ENCODE data around the gene RAB24.
A peak's percentile ranks its signal among the peaks of the same experiment; 100 is the strongest.
"Not testable (repeated sequence)": the region's sequence is repeated elsewhere in the genome, so short reads cannot be mapped to it uniquely, and the experiment has no call there.

Gene RAB24

GRCh38 chr5:177303121-177303924 is at the start of gene RAB24, which contains the start of gene PRELID1:
Gene RAB24, minus strand, starts transcription at chr5:177303719. Its CDS starts 431 bp downstream, at chr5:177303288.
Gene PRELID1, plus strand, starts transcription at chr5:177303799. Its CDS starts 187 bp downstream, at chr5:177303986.
- DNase-seq (ENCODE audit: low spot score): peak; percentile 89

GRCh38 chr5:177353093-177353492 is 49.6 kb upstream of the RAB24 start:
- DNase-seq (ENCODE audit: low spot score): no peak

- peak; percentile 99 for DNase-seq (ENCODE audit: low spot score)
These were observed 48.1 kb upstream of the RAB24 start, which contains the start of gene LMAN2 for GRCh38 chr5:177351392-177352329. Gene LMAN2, minus strand, starts transcription at chr5:177351668. Its CDS starts 21 bp downstream, at chr5:177351647.

- DNase-seq (ENCODE audit: low spot score): no peak
These were observed 47.4 kb upstream of the RAB24 start for GRCh38 chr5:177350776-177351391.

GRCh38 chr5:177349762-177350161 is 46.2 kb upstream of the RAB24 start:
- no peak for DNase-seq (ENCODE audit: low spot score)

GRCh38 chr5:177349362-177349647 is 45.8 kb upstream of the RAB24 start:
- no peak for DNase-seq (ENCODE audit: low spot score)

GRCh38 chr5:177347699-177348098 is 44.2 kb upstream of the RAB24 start:
- DNase-seq (ENCODE audit: low spot score): no peak

GRCh38 chr5:177346820-177347219 is 43.3 kb upstream of the RAB24 start:
- DNase-seq (ENCODE audit: low spot score): no peak

- no peak for DNase-seq (ENCODE audit: low spot score)
These were observed 41.4 kb upstream of the RAB24 start for GRCh38 chr5:177344891-177345290.

- DNase-seq (ENCODE audit: low spot score): no peak
These were observed 40.3 kb upstream of the RAB24 start for GRCh38 chr5:177343777-177344176.

GRCh38 chr5:177343000-177343399 is 39.5 kb upstream of the RAB24 start:
- not testable (repeated sequence) for DNase-seq (ENCODE audit: low spot score)

GRCh38 chr5:177339107-177339638 is 35.7 kb upstream of the RAB24 start:
- no peak for DNase-seq (ENCODE audit: low spot score)

- no peak for DNase-seq (ENCODE audit: low spot score)
These were observed 35.0 kb upstream of the RAB24 start for GRCh38 chr5:177338251-177339106.

GRCh38 chr5:177336603-177337494 is 33.3 kb upstream of the RAB24 start:
- no peak for DNase-seq (ENCODE audit: low spot score)

- DNase-seq (ENCODE audit: low spot score): no peak
These were observed 32.6 kb upstream of the RAB24 start for GRCh38 chr5:177336112-177336511.

- no peak for DNase-seq (ENCODE audit: low spot score)
These were observed 32.2 kb upstream of the RAB24 start for GRCh38 chr5:177335701-177336065.

- no peak for DNase-seq (ENCODE audit: low spot score)
These were observed 31.5 kb upstream of the RAB24 start for GRCh38 chr5:177334781-177335700.

- no peak for DNase-seq (ENCODE audit: low spot score)
These were observed 30.6 kb upstream of the RAB24 start for GRCh38 chr5:177334155-177334551.
